Omental fat pad (tissue), 4 donors: Measurements from ENCODE around the gene TMEM17. TPM values are rescaled to one million over a fixed set of nuclear protein-coding genes. Genes with fewer than 3 reads are reported as not detected.

Experiments used
- ATAC-seq: fragments of 150-250 bp; one replicate; pipeline ENCODE4 v1.9.1; 2016; ENCODE audit warnings: mild to moderate bottlenecking, moderate library complexity; ENCODE audit not compliant: low FRiP score
- DNase-seq: peaks from one replicate; pipeline ENCODE4 v3.0.0-alpha.2; 2019; ENCODE audit warnings: low spot score
- total RNA-seq, 4 donors: library from RNA; depleted of rRNA; stranded (reverse); fragments of >200 nt; gene quantifications; one replicate each; pipeline ENCODE4 v1.1.0, GENCODE V29; 2016
- TF ChIP-seq, protein P1 (sequence below), 3 donors: fragments of 450-650 bp; IDR thresholded peaks; one replicate each; pipeline ENCODE4 v1.5.1; 2016 to 2017; ENCODE audit warnings: antibody characterized with exemption in 3 of 3, mild to moderate bottlenecking in 3 of 3, moderate library complexity in 2 of 3

The TMEM17 gene
- total RNA-seq, 4 donors from 2014 or later = 0.95 to 1.5 (median 1.2) TPM

DNA sequence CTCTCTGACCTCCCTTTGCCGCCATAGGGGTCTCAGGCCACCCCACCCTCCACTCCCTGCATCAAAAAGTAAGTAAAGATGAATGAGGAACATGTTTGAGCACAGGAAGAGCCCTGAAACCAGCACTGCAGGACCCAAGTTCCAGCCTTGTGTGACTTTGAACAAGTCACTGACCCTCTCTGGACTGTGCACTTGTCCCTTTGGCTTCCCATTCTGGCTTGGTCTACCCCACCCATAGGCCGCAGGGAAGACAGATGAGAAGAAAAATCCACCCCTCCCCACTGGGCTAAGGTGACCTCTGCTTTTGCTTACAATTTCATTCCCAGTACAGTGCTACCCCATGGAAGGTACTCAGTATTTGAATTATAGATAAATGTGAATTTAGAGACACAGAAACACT is 43.8 kb downstream of the TMEM17 start:
- ATAC-seq = no peak
- TF ChIP-seq, protein P1, sequence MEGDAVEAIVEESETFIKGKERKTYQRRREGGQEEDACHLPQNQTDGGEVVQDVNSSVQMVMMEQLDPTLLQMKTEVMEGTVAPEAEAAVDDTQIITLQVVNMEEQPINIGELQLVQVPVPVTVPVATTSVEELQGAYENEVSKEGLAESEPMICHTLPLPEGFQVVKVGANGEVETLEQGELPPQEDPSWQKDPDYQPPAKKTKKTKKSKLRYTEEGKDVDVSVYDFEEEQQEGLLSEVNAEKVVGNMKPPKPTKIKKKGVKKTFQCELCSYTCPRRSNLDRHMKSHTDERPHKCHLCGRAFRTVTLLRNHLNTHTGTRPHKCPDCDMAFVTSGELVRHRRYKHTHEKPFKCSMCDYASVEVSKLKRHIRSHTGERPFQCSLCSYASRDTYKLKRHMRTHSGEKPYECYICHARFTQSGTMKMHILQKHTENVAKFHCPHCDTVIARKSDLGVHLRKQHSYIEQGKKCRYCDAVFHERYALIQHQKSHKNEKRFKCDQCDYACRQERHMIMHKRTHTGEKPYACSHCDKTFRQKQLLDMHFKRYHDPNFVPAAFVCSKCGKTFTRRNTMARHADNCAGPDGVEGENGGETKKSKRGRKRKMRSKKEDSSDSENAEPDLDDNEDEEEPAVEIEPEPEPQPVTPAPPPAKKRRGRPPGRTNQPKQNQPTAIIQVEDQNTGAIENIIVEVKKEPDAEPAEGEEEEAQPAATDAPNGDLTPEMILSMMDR (IDR thresholded peaks at IDR 0.05) = no peak

DNA sequence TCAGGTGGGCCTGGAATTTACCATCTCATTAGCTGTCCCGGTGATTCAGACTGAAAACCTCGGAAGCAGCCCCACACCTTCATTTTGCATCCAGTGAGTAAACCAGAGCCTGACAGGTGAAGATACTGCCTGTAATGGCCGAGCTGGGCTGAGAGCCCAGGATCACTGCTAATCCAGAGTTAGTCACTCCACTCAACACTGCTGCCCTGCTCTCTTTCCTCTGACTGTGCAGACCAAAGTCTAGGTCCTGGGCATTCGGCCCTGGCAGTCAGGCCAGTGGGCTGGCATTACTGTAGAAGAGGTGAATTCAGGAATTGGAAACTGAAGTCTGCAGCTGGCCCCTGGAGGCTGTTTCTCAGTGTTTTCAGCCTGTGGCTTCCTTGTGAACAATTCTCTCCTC is 44.3 kb downstream of the TMEM17 start:
- DNase-seq (no peak), ATAC-seq (peak; percentile 87)
- TF ChIP-seq, protein P1 (IDR thresholded peaks at IDR 0.05) = no peak

More for the DNA sequence above, 43.8 kb downstream of the TMEM17 start:
- no peak for DNase-seq

DNA sequence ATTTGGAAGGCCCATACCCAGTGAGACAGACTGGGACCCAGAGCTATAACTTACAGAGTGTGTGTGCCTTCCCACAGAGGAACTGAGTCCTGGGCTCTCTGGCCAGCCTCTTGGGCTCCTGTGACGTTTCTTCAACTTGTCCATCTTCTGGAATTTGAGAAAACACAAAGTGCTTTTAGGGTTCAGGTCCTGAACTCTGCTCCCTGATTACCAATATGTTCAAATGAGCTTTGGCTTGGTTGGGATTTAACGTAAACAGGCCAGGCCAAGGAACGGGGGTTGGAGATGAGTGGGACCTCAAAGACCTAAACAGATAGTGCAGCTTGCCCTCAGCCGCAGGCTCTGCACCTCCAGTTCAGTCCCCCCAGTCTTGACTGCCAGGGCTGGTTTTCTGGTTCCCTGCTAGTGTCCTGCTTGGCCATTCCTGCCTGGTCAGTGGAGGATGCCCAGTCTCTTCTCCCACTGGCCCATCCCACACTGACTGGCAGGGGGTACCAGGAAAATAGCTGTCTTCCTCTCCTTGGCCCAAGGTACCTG is 44.9 kb downstream of the TMEM17 start:
- no peak for DNase-seq
- no peak for ATAC-seq
- TF ChIP-seq, protein P1 (IDR thresholded peaks at IDR 0.05) = no peak

DNA sequence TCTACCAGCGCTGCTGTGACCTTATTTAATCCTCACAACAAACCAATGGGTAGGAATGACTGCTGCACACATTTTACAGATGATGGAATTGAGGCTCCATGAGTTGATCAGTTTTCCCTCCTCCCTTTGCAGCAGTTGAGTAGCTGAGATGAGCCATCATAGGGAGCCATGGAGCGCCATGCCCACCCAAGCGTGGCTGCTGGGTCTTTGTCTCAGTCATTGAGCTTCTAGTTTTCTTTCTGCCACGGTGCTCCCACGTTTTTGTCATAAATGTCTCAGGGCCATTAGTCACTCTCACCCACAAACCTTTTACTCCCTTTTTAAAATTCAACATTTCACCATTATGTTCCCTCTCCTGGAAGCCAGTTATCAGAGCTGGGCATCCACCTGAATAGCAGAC is 45.8 kb downstream of the TMEM17 start:
- DNase-seq = no peak
- ATAC-seq = no peak
- TF ChIP-seq, protein P1 (IDR thresholded peaks at IDR 0.05) = no peak

DNA sequence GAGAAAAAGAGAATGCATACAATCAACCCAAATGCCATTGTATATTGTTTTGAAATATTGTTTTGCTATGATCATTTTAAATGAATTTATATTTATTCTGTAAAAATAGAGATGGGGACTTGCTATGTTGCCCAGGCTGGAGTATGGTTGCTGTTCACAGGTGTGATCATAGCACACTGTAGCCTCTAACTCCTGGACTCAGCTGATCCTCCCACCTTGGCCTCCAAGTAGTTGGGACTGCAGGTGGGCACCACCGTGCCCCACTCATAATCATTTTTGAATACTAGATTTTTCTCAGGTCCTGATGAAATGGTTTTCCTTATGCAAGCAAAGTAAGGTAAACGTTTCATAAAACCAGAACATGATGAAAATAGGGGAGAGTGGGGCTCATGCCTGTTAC is 46.3 kb downstream of the TMEM17 start:
- TF ChIP-seq, protein P1 (IDR thresholded peaks at IDR 0.05) = no peak
- ATAC-seq (no peak), DNase-seq (no peak)

DNA sequence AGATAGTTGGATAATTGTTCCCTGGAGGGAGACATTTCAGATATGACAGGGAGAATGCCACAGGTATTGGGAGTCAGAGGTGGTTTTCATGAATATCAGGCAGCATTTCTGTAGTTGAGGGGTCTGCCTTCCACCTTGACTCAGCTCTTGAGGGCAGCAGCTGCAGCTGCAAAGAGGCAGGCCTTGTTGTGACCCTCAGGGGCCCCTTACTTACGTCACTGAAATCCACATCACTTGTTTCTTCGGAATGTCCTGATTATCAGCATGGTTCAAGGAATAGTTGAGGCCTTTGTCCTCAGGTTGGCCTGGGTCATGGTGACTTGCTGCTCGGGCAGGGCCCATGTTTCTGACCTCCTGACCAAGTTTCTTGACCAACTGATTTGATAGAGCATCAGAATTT is 46.9 kb downstream of the TMEM17 start:
- TF ChIP-seq, protein P1 (IDR thresholded peaks at IDR 0.05) = no peak
- DNase-seq (no peak), ATAC-seq (no peak)

DNA sequence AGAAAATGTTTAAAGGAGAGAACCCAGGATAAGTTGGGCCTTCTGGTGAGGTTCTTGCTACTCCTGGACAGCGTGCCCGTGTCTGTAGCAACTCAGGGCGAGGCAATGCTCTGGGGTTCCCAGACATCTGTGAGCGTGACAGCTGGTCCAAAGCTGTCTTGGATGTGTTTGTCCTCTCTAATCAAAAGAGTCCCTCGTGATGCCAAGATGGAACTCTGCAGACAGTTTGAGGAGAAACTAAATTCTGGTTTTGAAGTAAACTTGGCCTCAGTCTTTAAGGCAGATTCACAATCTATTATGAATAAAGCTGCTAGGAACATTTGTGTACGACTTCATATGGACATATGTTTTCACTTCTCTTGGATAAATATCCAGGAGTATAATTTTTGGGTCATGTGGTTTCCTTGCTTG is 47.3 kb downstream of the TMEM17 start:
- DNase-seq = no peak
- ATAC-seq = no peak
- TF ChIP-seq, protein P1 (IDR thresholded peaks at IDR 0.05) = no peak
